Endothelial cell of umbilical vein (primary cell): ENCODE measurements around the gene AIG1. TPM values are rescaled to one million over a fixed set of nuclear protein-coding genes. Genes with fewer than 3 reads are reported as not detected.

Experiments used
- BruUV-seq: library from RNA; stranded (reverse); fragments of 400-500 nt; replicated peaks from 2 replicates; lab custom pipeline; 2021; lab: Mats Ljungman, UMichigan
- CTCF ChIA-PET: fragments of 300-600, 350-600 bp; sonication (Branson Sonifier 250); formaldehyde crosslinking; loops from one replicate; lab custom pipeline; 2021; ENCODE audit warnings: antibody characterized with exemption, inconsistent platforms; lab: Charles Lee
- POLR2A ChIA-PET: fragments of 300-600, 350-600 bp; sonication (Branson Sonifier 250); formaldehyde crosslinking; loops from one replicate; lab custom pipeline; 2021; ENCODE audit warnings: antibody characterized with exemption, inconsistent platforms; lab: Charles Lee
- DNase-seq: peaks from one replicate; pipeline ENCODE4 v3.0.0-alpha.2; 2011; ENCODE audit warnings: low read depth, low spot score
- FAIRE-seq: peaks from 2 replicates; lab custom pipeline; 2011; peaks lifted over from hg19 to GRCh38; lab: Jason Lieb, UNC
- H2AFZ ChIP-seq: 2 replicates; pipeline ENCODE4 v1.6.0; 2012; ENCODE audit warnings: low read depth, low read length, control low read depth, inconsistent platforms
- H3K27ac ChIP-seq: 2 replicates; pipeline ENCODE4 v1.5.1; 2011; ENCODE audit warnings: low read depth, mild to moderate bottlenecking, control low read depth, low read length, moderate library complexity; ENCODE audit not compliant: insufficient read depth
- H3K27me3 ChIP-seq, 2 experiments: 2 replicates each; pipeline versions ENCODE4 v1.6.0 to v1.6.1; 2011; ENCODE audit warnings: low read length in 2 of 2, mixed read lengths in 1 of 2; ENCODE audit not compliant: control insufficient read depth in 2 of 2, insufficient read depth in 2 of 2
- H3K36me3 ChIP-seq, 2 experiments: 2 replicates in 1 of 2; 3 replicates in 1 of 2; pipeline ENCODE4 v1.5.1; 2011; ENCODE audit warnings: low read length in 2 of 2, mild to moderate bottlenecking in 1 of 2, moderate library complexity in 1 of 2; ENCODE audit not compliant: control insufficient read depth in 2 of 2, insufficient read depth in 2 of 2; ENCODE audit errors: extremely low read depth in 1 of 2
- H3K4me1 ChIP-seq: 3 replicates; pipeline ENCODE4 v1.5.1; 2011; ENCODE audit warnings: mild to moderate bottlenecking, low read length; ENCODE audit not compliant: control insufficient read depth, insufficient read depth; ENCODE audit errors: extremely low read depth
- H3K4me2 ChIP-seq: 2 replicates; pipeline ENCODE4 v1.6.1; 2011; ENCODE audit warnings: low read length, control low read depth, mixed read lengths; ENCODE audit not compliant: insufficient read depth
- H3K4me3 ChIP-seq, 3 experiments: fragments of 200-600 bp in 1 of 3; sonication (generic), shearing (Covaris generic) in 1 of 3; replicated peaks in 1 of 3; 2 replicates each; pipeline ENCODE4 v1.5.1; 2011 to 2016; ENCODE audit warnings: control low read depth in 3 of 3, low read length in 3 of 3, mild to moderate bottlenecking in 2 of 3, inconsistent platforms in 1 of 3, low read depth in 1 of 3, moderate library complexity in 1 of 3; ENCODE audit not compliant: insufficient read depth in 1 of 3
- H3K79me2 ChIP-seq: 2 replicates; pipeline ENCODE4 v1.6.0; 2012; ENCODE audit warnings: low read length, inconsistent platforms; ENCODE audit not compliant: control insufficient read depth, insufficient read depth
- H3K9ac ChIP-seq: replicated peaks from 2 replicates; pipeline ENCODE3; 2011; ENCODE audit warnings: low read length, control low read depth; ENCODE audit not compliant: insufficient read depth; ENCODE audit errors: extremely low read depth
- H3K9me1 ChIP-seq: replicated peaks from 3 replicates; pipeline ENCODE4 v1.6.0; 2011; ENCODE audit warnings: mild to moderate bottlenecking, low read length; ENCODE audit not compliant: control insufficient read depth, insufficient read depth; ENCODE audit errors: extremely low read depth
- H3K9me3 ChIP-seq: replicated peaks from 2 replicates; pipeline ENCODE4 v1.5.1; 2012; ENCODE audit warnings: low read length, inconsistent platforms; ENCODE audit not compliant: control insufficient read depth, insufficient read depth
- H4K20me1 ChIP-seq: replicated peaks from 2 replicates; pipeline ENCODE3; 2011; ENCODE audit warnings: mild to moderate bottlenecking, low read length; ENCODE audit not compliant: control insufficient read depth, insufficient read depth; ENCODE audit errors: extremely low read depth
- CTCF ChIP-seq, 2 donors: IDR thresholded peaks; 1 replicate in 1 of 2; 2 replicates in 1 of 2; pipeline ENCODE4 v1.5.1; 2011; ENCODE audit warnings: low read length in 2 of 2, mild to moderate bottlenecking in 2 of 2, moderate library complexity in 2 of 2, control low read depth in 1 of 2, inconsistent platforms in 1 of 2, low read depth in 1 of 2; ENCODE audit not compliant: insufficient read depth in 1 of 2; ENCODE audit errors: extremely low read depth in 1 of 2
- EZH2 ChIP-seq: IDR thresholded peaks from 2 replicates; pipeline ENCODE4 v1.6.1; 2012; ENCODE audit warnings: borderline replicate concordance, low read depth, mild to moderate bottlenecking, moderate library complexity, low read length, inconsistent platforms; ENCODE audit not compliant: severe bottlenecking
- FOS ChIP-seq: IDR thresholded peaks from 2 replicates; pipeline ENCODE4 v1.6.1; 2011; ENCODE audit warnings: mild to moderate bottlenecking, low read length, moderate library complexity, borderline replicate concordance; ENCODE audit not compliant: insufficient read depth
- GATA2 ChIP-seq: IDR thresholded peaks from 2 replicates; pipeline ENCODE4 v1.7.0; 2011; ENCODE audit warnings: low read depth, mild to moderate bottlenecking, moderate library complexity, mixed read lengths, low read length; ENCODE audit not compliant: insufficient read length, insufficient read depth
- JUN ChIP-seq: IDR thresholded peaks from 2 replicates; pipeline ENCODE4 v1.6.1; 2011; ENCODE audit warnings: borderline replicate concordance, low read depth; ENCODE audit not compliant: insufficient read length, insufficient read depth
- MAX ChIP-seq: IDR thresholded peaks from 2 replicates; pipeline ENCODE4 v1.6.1; 2011; ENCODE audit not compliant: insufficient read depth, insufficient read length
- MYC ChIP-seq: IDR thresholded peaks from one replicate; pipeline ENCODE4 v1.6.1; 2011; ENCODE audit warnings: mild to moderate bottlenecking, low read depth, low read length
- POLR2A ChIP-seq: IDR thresholded peaks from 2 replicates; pipeline ENCODE4 v1.6.1; 2012; ENCODE audit warnings: low read depth, mild to moderate bottlenecking, control low read depth, low read length
- POLR2AphosphoS5 ChIP-seq: IDR thresholded peaks from 2 replicates; pipeline ENCODE4 v1.6.1; 2012; ENCODE audit warnings: low read depth, mild to moderate bottlenecking, control low read depth, low read length, moderate library complexity; ENCODE audit not compliant: insufficient read depth
- dilution Hi-C: fragments of 300-500 bp; cut with MboI; formaldehyde crosslinking; loops from one replicate; pipeline ENCODE4 v1.15.0; 2019; ENCODE audit warnings: low sequenced_read_pairs; ENCODE audit not compliant: extremely low pct_ligation_motif_present
- intact Hi-C: fragments of 100-400 bp; cut with micrococcal nuclease; formaldehyde crosslinking; loops from one replicate; pipeline ENCODE4 v1.10.0; 2022
- polyA plus RNA-seq, 4 experiments: library from polyadenylated mRNA; depleted of rRNA in 3 of 4; stranded (reverse) in 3 of 4; unstranded in 1 of 4; fragments of >200 nt; gene quantifications; 2 replicates each; pipeline versions ENCODE4 v1.2.1 to v1.2.3, GENCODE V29; 2011 to 2012; ENCODE audit warnings: missing spikeins in 1 of 4
- total RNA-seq: library from RNA; stranded (reverse); gene quantifications from 2 replicates; pipeline ENCODE4 v1.2.3, GENCODE V29; 2021

AIG1 gene
- total and polyA plus RNA-seq, 2 donors (not counting 3 experiments of a cell fraction or from before 2014, with no cell fraction given) = 17.7 to 22.7 TPM

GRCh38 chr6:143160439-143161220 is 99.9 kb downstream of the AIG1 start:
- POLR2A ChIA-PET = no interaction called here
- H3K27ac ChIP-seq = no peak overlapping the region

More at GRCh38 chr6:143160439-143161220, 99.9 kb downstream of the AIG1 start:
- DNase-seq (no peak), FAIRE-seq (no peak)
- no peak overlapping the region for H3K4me3 ChIP-seq
- H3K27me3 ChIP-seq = no peaks in the 10 kb centered on the region
- no peak overlapping the region for H2AFZ ChIP-seq
- no peaks in the 10 kb centered on the region for H3K9me1 ChIP-seq
- H3K79me2 ChIP-seq = no peaks in the 10 kb centered on the region
- H4K20me1 ChIP-seq = no peaks in the 10 kb centered on the region
- dilution Hi-C loops = no loop called here
- H3K9ac ChIP-seq = no peak overlapping the region
- intact Hi-C loops = no loop called here
- H3K9me3 ChIP-seq = no peaks in the 10 kb centered on the region
- H3K36me3 ChIP-seq = no peaks in the 10 kb centered on the region
- TF ChIP-seq FOS (no peak), GATA2 (no peak), POLR2AphosphoS5 (no peak), EZH2 (no peak), POLR2A (no peak), MAX (no peak), MYC (no peak), JUN (no peak), CTCF (IDR thresholded peaks at IDR 0.05; ENCODE audit: extremely low read depth in 1 of 2, insufficient read depth in 1 of 2, low read depth in 1 of 2, low read length in 2 of 2) (no peak)
- CTCF ChIA-PET = interaction anchor here (1.3 to 1.6 kb wide), 2 partner anchors 16 to 21 kb away, joined by 3 to 4 read pairs; no protein-coding TSS in a partner anchor
- H3K4me2 ChIP-seq = no peak overlapping the region
- H3K4me1 ChIP-seq = no peaks in the 10 kb centered on the region
- BruUV-seq = no TSS peak
